Suppressor macrophage treated with lipopolysaccharide for 1 hour (primary cell): ENCODE results near the gene EXD2.
"Not testable (repeated sequence)": the region's sequence is repeated elsewhere in the genome, so short reads cannot be mapped to it uniquely, and the experiment has no call there.

ENCODE experiments used
- DNase-seq, 3 donors: peaks; one replicate each; pipeline ENCODE4 v3.0.0-alpha.2; 2020 to 2022

EXD2 gene

GRCh38 chr14:69259168-69259526, 67.8 kb downstream of the EXD2 start:
- DNase-seq, result no peak

DNA sequence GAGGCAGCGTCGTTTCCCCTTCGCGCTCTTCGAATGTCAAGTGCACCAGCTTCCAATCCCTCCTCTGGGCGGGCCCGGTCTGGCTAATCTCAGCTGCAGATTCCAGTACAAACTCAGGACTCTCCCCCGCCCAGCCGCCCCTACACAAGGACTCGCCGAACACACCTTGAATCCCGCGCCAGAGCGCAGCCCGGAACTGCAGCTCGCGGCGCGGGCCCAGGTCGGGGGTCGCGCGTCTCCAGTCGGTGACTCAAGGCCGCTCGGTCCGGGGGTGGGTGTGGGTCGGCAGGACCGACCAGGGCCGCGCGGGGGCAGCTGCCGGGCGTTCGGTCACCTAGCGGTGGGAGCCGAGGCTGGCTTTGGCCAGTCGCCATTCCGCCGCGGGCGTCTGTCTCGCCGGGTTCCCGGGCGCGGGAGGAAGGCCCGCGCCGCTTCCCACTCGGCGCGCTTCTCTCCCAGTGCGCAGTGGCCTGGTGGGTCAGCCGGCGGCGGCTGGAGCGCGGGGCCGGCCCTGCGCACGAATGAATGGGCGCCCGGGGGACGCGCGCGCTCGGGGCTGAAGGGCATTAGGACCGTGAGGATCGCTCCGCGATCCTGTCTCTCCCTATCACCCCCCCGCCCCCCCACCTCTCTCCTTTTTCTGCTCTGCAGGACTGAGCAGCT, 68.4 kb downstream of the EXD2 start, which contains the start of gene GALNT16:
Gene GALNT16, plus strand, starts transcription at position 632 of the 663 bp plus-strand sequence. CDS start 133 bp downstream, outside the sequence.
- DNase-seq, result peak in 2 of 3 donors; percentile 21 to 47

GRCh38 chr14:69260190-69260860, 69.0 kb downstream of the EXD2 start:
- peak in 1 of 3 donors; percentile 30 for DNase-seq

- DNase-seq, result peak in 2 of 3 donors; percentile 13 to 43
Observed at GRCh38 chr14:69260861-69261564, 69.7 kb downstream of the EXD2 start.

DNA sequence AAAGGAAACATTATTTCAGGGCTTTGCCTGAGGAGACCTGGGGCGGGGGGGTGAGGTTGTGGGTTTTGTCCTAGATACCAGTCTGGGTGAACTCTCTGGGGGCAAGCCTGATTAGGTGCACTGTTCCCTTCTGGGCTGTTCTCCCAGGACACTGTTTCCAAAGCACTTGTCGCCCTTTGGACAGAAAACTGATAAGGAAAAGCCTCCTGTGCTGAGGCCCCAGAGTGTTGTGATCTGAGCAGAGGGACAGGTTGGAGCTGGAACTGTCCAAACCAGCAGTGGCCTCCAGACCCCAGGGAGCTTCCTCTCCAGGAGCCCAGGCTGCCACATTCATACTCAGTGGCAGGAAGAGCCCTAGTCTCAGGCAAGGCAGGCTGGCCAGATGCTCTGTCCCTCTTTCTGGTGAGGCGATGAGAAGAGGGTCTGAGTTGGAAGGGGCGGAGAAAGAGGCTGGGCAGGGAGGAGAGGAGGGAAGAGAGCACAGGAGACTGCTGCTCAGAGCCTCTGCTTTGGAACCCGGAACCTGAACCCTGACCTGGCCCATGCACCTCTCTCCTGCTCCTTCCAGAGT, 70.5 kb downstream of the EXD2 start:
- DNase-seq, result no peak

- no peak for DNase-seq
Observed at GRCh38 chr14:69262516-69262915, 71.2 kb downstream of the EXD2 start.

GRCh38 chr14:69263364-69263763, 72.1 kb downstream of the EXD2 start:
- no peak for DNase-seq

- DNase-seq, result no peak
Observed at GRCh38 chr14:69263771-69264170, 72.5 kb downstream of the EXD2 start.

GRCh38 chr14:69266572-69267345, 75.5 kb downstream of the EXD2 start:
- DNase-seq, result no peak

- DNase-seq, result no peak
Observed at GRCh38 chr14:69267492-69267891, 76.2 kb downstream of the EXD2 start.

DNA sequence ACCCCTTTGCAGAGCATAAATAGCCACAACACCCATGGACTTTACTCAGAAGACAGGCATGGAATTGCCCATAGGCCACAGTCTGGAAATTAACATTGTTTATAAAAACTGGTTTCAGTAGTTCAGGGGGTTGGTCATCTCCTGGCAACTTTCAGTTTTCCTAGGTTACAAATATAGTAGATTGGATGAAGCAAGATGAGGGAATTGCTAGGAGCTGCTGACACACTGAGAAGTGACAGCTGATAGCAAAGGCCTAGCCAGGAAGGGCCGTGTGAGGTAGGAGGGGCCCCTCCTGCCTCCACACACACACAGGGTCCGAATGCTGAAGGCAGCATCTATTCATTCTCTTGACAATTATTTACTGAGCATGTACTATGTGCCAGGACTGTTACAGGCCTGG, 76.9 kb downstream of the EXD2 start:
- no peak for DNase-seq

DNA sequence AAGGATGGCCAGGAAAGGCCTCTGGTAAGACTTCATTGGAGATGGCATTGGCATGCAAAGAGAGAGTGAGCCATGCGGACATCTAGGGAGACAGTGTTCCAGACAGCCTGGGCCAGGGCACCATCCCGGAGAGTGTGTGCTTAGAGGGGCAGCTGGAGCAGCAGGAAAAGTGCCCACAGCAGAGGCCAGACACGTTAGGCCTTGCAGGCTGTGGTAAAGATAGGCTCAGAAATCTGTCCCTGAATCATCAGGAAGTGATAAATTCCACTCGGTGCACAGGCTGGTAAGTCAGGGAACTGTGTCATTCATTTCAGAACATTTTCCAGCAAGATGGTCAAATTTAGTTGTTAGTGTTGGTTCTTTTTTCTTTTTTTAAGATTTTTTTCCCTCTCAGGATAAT, 77.5 kb downstream of the EXD2 start:
- DNase-seq, result no peak

GRCh38 chr14:69269381-69269780, 78.1 kb downstream of the EXD2 start:
- no peak for DNase-seq

DNA sequence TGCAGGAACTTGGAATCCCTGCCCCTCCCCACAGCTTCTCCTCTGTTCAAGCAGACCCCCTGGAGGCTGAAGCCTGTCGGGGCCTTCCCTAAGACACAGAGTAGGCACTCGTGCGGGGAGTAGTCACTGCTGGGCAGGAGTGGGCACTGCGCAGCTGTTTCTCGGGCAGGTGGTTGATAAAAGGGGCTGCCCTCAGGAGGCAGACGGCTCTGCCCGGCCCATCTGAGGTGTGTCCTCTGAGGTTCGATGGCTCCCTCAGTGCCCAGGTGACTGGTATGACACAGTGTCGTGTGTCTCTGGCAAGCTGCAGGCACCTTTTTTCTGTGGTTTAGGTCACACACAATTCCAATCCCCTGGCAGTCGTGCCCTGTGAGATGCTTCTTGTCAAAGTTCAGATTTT, 78.8 kb downstream of the EXD2 start:
- DNase-seq, result no peak

- DNase-seq, result no peak
Observed at GRCh38 chr14:69270795-69271708, 79.8 kb downstream of the EXD2 start.

DNA sequence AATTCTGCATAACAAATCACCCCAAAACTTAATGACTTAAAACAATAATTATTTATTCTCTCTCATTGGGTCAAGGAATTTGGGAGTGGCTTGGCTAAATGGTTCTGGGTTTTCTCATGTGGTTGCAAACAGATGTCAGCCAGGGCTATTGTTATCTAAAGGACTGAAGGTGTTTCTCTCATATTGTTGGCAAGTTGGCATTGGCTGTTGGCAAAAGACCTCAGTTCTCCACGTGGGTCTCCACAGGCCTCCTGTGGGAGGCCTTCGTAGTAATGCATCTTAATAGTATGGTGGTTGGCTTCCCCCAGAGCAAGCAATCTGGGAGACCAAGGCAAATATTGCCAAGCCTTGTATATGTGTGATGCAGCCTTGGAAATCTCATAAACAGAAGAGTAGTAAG, 83.0 kb downstream of the EXD2 start:
- no peak for DNase-seq

GRCh38 chr14:69275331-69275730, 84.0 kb downstream of the EXD2 start:
- no peak for DNase-seq

DNA sequence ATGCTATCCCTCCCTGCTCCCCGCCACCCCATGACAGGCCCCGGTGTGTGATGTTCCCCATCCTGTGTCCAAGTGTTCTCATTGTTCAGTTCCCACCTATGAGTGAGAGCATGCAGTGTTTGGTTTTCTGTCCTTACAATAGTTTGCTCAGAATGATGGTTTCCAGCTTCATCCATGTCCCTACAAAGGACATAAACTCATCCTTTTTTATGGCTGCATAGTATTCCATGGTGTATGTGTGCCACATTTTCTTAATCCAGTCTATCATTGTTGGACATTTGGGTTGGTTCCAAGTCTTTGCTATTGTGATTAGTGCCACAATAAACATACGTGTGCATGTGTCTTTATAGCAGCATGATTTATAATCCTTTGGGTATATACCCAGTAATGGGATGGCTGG, 86.1 kb downstream of the EXD2 start:
- not testable (repeated sequence) for DNase-seq

DNA sequence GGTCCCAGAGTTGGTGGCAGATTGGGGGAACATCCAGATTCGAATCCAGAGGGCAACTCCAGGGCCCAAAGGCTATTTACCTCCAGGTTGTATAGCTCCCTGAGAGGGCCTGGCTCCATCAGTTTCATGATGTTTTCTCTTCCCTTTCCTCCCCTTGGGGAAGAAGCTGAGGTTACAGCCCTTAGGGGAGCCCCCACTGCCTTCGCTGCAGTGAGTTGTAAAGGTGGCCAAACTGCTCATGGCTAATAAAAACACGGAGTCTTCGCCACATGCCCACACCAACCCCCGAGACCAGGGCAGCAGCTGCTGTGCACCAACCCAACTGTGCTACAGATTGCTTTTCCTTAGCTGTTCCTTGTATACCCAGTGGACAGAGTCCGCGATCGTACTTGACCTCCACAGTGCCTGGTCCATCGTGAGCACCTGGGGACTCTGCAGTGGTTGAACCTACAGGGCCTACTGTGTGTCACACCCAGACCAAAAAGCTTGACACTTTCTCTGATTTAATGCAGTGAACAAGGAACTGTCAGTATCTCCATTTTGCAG, 89.5 kb downstream of the EXD2 start:
- no peak for DNase-seq

- DNase-seq, result peak in 1 of 3 donors; percentile 14
Observed at GRCh38 chr14:69281450-69282169, 90.3 kb downstream of the EXD2 start.

GRCh38 chr14:69282448-69282847, 91.2 kb downstream of the EXD2 start:
- no peak for DNase-seq
